Left renal cortex interstitium (tissue), 4 donors: Measurements from ENCODE around the gene ENAH. TPM values are rescaled to one million over a fixed set of nuclear protein-coding genes. Genes with fewer than 3 reads are reported as not detected.

Source experiments
- DNase-seq, 4 donors: peaks; one replicate each; pipeline ENCODE4 v3.0.0-alpha.2; 2013; ENCODE audit warnings: low read depth in 4 of 4, low spot score in 2 of 4, missing footprints in 1 of 4
- polyA plus RNA-seq, 4 donors: library from polyadenylated mRNA; unstranded; fragments of 120-200 nt; gene quantifications; one replicate each; pipeline ENCODE4 v1.2.1, GENCODE V29; 2013; ENCODE audit not compliant: insufficient read length in 4 of 4

Gene ENAH
- polyA plus RNA-seq, 4 donors = 97.9 to 114 (median 105) TPM

DNA sequence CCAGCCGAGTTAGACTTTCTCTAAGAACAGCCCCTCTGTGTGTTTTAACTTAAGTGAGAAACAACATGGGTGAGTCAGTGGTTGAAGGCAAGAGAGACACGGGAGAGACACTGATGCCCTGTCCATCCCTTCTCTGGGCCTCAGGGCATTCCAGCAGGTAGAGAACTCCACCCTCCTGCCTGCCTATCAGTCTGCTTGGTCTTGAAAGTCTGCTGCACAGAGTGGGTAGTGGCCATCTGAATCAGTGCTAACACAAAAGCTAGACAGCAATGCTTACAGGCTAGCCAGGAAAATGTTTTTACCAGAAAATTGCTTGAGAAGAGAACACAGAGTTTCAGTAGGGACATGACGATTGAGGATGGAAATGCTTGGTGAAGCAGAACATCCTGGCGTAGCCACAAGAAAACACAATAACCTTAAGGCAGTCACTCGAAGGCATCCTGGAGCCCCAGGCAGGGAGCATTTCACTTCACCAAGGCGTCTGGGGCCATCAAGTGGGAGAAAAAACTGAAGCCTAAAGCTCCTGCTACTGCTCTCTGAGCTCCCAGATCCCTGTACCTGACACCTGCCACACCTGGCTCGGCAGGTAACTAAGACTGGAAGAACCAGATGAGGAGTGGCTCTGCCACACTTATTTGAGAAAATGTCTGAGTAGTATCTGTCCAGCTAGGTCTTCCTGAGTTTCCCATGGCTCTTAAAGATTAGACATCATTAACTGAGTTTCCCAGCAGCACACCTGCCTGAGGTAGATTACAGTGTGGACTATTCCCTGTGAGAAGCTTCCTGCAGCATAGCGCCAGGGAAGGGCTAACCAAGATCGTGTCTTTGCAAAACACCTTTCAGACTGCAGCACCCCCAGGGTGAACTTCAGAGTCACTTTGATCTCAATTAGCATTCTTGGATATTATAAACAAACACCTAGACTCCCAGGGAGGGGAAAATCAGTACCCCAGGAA is 207.0 kb downstream of the ENAH start:
- no peak for DNase-seq

- DNase-seq = no peak
Observed at GRCh38 chr1:225442123-225442505, 210.8 kb downstream of the ENAH start.

GRCh38 chr1:225441314-225442122 is 211.4 kb downstream of the ENAH start:
- DNase-seq = no peak

- DNase-seq = no peak
Observed at GRCh38 chr1:225440380-225441221, 212.3 kb downstream of the ENAH start.

- no peak for DNase-seq
Observed at GRCh38 chr1:225437710-225438437, 215.0 kb downstream of the ENAH start.

Other genes starting within 250 kb of the ENAH start
- 100 to 1,000 TPM in 1 of 4 donors, 10 to 100 TPM in 3; 79.2 to 104 (median 88.6) TPM for gene LBR, start 225.1 kb downstream of the ENAH start, polyA plus RNA-seq
- gene SRP9, start 124.7 kb upstream of the ENAH start, polyA plus RNA-seq = 100 to 1,000 TPM; 360 to 492 (median 444) TPM
- gene EPHX1, start 157.0 kb upstream of the ENAH start, polyA plus RNA-seq = 10 to 100 TPM; 54.5 to 66.5 (median 57.6) TPM
- gene TMEM63A, start 229.3 kb upstream of the ENAH start, polyA plus RNA-seq = 10 to 100 TPM; 35.5 to 92.6 (median 63.6) TPM
- gene LEFTY1, start 236.0 kb upstream of the ENAH start, polyA plus RNA-seq = 1 to 10 TPM; 2.5 to 9.3 (median 6.0) TPM